Lower leg skin (tissue), 4 donors: ENCODE data around the gene RAPGEF4. TPM values are rescaled to one million over a fixed set of nuclear protein-coding genes. Genes with fewer than 3 reads are reported as not detected.

ENCODE experiments used
- DNase-seq, 2 donors: peaks; one replicate each; pipeline ENCODE4 v3.0.0-alpha.2; 2019; ENCODE audit warnings: low spot score in 2 of 2
- H3K4me3 ChIP-seq: fragments of 200-600 bp; sonication (generic); 2 replicates; pipeline ENCODE4 v1.5.1; 2017; ENCODE audit warnings: mild to moderate bottlenecking, low read depth; ENCODE audit not compliant: poor library complexity, severe bottlenecking
- CTCF ChIP-seq, 3 donors: fragments of 450-650 bp; IDR thresholded peaks; one replicate each; pipeline ENCODE4 v1.5.1; 2016; ENCODE audit warnings: antibody characterized with exemption in 3 of 3, mild to moderate bottlenecking in 3 of 3, moderate library complexity in 2 of 3
- POLR2A ChIP-seq, 2 donors: fragments of 450-650 bp; IDR thresholded peaks; one replicate each; pipeline ENCODE4 v1.6.1; 2016 to 2017; ENCODE audit warnings: antibody characterized with exemption in 2 of 2, mild to moderate bottlenecking in 1 of 2, moderate library complexity in 1 of 2
- WGBS, 2 donors: methylation state at CpG; one replicate each; pipeline ENCODE4 v1.1.5; 2018; 5-methylcytosine and 5-hydroxymethylcytosine counted together
- intact Hi-C: fragments of 100-400 bp; cut with DNase I; formaldehyde crosslinking; loops from one replicate; pipeline ENCODE4 v1.15.0; 2023; ENCODE audit warnings: low total_unique reads
- total RNA-seq, 4 donors: library from RNA; depleted of rRNA; stranded (reverse); fragments of >200 nt; gene quantifications; one replicate each; pipeline ENCODE4 v1.1.0, GENCODE V29; 2016

The RAPGEF4 gene
- total RNA-seq, 4 donors from 2014 or later: 15.5 to 25.8 (median 25.0) TPM

GRCh38 chr2:173051463-173052215, 316.0 kb downstream of the RAPGEF4 start:
- intact Hi-C loops: no loop called here
- TF ChIP-seq POLR2A (IDR thresholded peaks at IDR 0.05) (no peak), CTCF (IDR thresholded peaks at IDR 0.05) (no peak)
- no peak overlapping the region for H3K4me3 ChIP-seq
- DNase-seq: no peak
- WGBS, 2 donors: 68 to 74% methylated on average over 7 of the region's 7 CpGs

DNA sequence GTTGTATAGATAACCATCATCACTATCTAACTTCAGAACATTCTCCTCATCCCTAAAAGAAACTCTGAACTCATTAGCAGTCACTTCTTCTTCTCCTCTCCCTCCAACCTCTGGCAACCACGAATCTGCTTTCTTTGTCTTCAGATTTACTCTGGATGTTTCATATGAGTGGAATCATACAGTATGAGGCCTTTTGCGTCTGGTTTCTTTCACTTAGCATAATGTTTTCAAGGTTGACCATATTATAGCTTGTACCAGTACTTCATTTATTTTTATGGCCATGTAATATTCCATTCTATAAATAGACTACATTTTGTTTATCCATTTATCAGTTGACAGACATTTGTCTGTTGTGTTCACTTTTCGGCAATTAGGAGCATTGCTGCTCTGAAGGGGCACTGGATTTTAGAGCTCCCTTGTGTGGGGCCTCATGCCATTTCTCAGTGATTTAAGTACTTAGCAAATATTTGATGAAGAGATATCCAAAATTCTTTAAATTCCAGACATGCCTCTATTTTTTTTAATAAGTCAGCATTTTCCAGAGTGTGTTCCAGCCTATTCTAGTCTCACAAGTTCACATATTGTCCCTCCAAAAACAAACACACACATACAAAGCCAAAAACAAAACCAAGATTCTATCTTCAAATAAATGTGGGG, 317.5 kb downstream of the RAPGEF4 start:
- H3K4me3 ChIP-seq: no peak overlapping the region
- intact Hi-C loops: no loop called here
- 77 to 83% methylated on average over 3 of the region's 3 CpGs for WGBS, 2 donors
- no peak for DNase-seq
- TF ChIP-seq CTCF (IDR thresholded peaks at IDR 0.05) (no peak), POLR2A (IDR thresholded peaks at IDR 0.05) (no peak)

GRCh38 chr2:173054466-173054865, 318.8 kb downstream of the RAPGEF4 start:
- TF ChIP-seq POLR2A (IDR thresholded peaks at IDR 0.05) (no peak), CTCF (IDR thresholded peaks at IDR 0.05) (no peak)
- DNase-seq: no peak
- H3K4me3 ChIP-seq: no peak overlapping the region
- intact Hi-C loops: no loop called here
- 87 to 91% methylated on average over 3 of the region's 3 CpGs for WGBS, 2 donors

- TF ChIP-seq POLR2A (IDR thresholded peaks at IDR 0.05) (no peak), CTCF (IDR thresholded peaks at IDR 0.05) (no peak)
- no peak for DNase-seq
- 66 to 78% methylated on average over 4 of the region's 4 CpGs for WGBS, 2 donors
- no peak overlapping the region for H3K4me3 ChIP-seq
- intact Hi-C loops: no loop called here
Measured at GRCh38 chr2:173056705-173057364, 321.2 kb downstream of the RAPGEF4 start.

DNA sequence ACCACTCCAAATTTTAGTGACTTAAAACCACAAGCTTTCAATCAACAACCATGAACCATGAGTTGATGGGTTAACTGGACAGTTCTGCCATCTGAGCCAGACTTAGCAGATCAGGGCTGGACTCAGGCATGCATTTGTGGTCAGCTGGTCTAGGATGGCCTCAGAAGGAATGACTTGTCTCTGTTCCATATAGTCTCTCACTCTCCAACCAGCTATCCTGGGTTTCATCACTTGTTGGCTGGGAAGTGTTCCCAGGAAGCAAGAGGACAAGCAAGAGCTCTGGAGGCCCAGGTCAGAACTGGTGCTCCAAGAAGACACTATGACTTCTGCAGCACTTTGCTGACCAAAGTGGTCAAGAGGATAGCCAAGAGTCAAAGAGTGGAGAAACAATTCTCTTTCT, 322.5 kb downstream of the RAPGEF4 start:
- intact Hi-C loops: no loop called here
- DNase-seq: no peak
- H3K4me3 ChIP-seq: no peak overlapping the region
- TF ChIP-seq POLR2A (IDR thresholded peaks at IDR 0.05): no peak
- TF ChIP-seq CTCF (IDR thresholded peaks at IDR 0.05): no peak
